ENCODE results near the gene GNL3.
A peak's percentile ranks its signal among the peaks of the same experiment; 100 is the strongest.

Gene GNL3

DNA sequence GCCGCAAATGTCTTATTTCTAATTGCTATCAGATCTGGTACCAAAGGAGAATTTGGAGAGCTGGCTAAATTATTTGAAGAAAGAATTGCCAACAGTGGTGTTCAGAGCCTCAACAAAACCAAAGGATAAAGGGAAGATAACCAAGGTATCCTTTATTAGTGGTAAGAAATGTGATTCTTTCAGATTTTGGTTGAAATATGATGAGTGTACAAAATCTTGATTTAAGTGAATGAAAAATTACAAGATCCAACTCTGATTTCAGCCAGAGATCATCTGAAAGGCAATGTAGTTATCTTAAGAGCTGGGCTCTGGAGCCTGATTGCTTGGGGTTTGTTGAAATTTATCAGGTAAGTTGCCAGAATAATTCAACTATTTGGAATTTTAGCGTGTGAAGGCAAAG lies 4.7 kb downstream of the GNL3 start:
- no peak for DNase-seq

DNA sequence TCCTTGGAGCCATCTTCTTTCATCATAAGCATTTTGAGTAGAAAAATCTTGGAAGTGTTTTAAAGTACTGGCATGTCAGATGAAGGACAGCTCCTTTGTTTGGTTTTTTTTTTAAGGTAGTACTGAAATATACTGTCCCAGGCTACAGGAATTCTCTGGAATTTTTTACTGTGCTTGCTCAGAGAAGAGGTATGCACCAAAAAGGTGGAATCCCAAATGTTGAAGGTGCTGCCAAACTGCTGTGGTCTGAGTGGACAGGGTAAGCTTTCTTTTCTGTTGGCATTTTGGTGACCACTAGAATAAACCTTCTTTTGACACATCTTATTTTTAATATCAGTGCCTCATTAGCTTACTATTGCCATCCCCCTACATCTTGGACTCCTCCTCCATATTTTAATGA lies 7.2 kb downstream of the GNL3 start:
- no peak for DNase-seq

DNA sequence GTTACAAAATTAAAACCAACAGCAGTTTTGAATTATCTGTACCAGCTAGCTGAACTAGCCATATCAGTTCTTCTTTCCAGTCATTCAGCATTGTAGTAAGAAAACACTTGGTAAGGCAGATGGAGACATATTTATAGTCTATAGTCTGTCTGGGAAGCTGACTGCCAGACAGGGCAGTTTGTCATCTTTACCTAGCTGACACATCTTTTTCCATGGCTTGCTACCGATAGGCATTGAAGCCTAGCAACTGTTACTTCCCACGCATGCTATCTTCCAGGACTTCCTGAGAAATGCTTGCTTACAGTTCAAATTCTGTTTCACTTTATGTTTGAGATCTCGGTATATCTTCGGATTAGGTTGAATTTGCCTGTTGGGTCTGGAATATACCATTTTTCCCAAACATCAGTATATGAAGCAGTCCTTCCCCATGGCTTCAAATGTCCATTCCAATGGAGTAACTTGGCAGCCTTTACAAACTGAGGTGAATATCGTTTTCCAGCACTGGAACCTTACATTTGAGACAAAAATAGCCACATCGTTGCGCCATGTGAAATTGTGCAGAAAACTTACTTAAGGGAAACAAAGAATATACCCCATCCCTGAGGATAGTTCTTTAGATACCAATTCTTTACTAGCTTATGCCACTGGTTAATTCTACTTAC lies 8.8 kb downstream of the GNL3 start:
- DNase-seq = no peak

DNA sequence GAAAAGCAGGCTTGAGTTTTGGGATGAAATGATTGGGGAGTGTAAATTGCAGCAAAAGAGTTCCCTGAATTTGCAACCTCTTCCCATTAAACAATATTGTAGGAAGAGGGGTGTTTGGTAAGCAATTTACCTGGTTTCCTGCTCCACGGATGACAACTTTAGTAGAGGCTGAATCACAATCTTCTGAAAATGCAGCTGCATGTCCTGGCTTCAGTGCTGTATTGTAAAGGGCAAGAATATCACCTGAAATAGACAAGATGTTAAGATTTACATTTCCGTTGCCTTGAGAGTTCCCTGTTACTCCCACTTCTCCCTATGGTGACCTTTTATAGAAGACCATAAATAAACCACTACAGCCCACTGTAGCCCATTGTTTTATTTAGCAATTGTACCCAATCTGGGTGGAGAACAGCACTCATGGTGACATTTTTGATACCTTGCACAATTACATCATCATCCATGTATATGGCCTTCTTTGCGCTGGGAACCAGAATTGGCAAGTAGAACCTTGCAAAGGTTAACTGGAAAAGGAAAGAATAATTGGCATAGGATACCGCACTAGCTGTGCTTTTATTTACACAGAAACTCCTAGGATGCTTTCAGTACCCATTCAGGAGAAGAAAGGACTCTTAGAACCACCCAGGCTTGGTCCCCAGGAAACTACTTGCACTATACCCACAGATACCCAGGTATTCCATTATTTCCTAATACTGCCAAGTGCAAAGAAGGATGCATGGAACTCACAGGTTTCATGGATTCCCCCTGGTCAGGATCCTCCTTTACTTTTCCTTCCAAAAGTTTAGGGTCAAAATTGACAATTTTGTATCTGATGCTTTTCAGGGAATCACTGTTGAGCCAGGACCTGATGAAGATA lies 10.2 kb downstream of the GNL3 start:
- DNase-seq = no peak

DNA sequence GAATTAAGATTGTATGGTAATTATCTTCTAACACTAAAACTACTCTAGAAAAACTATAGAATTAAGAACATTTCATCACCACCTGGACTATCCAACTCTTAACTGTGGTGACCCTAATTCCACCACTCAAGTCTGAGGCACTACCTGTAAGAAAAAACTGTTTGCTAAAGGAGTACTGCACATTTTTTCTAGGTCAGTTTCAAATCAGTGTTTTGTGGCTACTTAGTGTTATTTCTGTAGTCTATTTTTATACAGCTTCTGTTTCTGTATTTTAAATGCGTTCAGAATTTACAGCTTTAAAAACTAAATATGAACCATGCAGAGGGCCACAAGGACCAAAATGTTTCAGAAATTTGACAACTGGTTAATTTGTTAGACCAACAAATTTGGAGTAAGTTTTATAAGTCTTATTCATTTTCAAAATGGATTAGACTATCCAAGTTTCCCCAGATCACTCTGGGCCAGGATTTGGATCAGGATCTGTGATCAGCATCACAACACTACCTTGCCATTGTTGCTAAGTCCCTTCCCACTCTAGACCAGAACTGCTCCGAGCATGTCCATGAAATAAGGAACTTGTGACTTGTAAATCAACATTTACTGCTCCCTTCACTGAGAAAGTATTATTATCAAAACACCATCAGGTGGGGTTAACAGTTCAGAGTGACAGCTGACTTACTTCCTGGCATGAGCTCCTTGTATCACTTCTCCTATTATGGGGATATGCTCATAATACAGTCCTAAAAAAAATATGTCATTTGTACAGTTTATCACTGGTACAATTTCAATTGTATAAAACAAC lies 11.2 kb downstream of the GNL3 start:
- DNase-seq = no peak

DNA sequence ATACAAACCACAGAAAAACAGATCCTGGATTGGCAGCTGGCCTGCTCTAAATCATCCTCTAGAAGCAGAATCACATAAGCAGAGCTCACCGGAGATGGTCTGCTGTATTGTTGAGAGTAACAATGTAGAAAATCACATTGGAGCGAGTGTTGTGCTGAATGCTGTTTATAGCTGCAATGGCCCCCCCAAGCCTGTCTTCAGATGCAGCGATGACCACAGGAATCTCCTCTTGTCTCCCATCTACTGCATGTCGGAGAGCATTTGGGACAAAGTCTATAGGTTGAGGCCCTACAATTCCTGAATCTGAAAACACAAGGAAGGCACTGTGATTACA lies 11.8 kb downstream of the GNL3 start:
- DNase-seq = no peak

DNA sequence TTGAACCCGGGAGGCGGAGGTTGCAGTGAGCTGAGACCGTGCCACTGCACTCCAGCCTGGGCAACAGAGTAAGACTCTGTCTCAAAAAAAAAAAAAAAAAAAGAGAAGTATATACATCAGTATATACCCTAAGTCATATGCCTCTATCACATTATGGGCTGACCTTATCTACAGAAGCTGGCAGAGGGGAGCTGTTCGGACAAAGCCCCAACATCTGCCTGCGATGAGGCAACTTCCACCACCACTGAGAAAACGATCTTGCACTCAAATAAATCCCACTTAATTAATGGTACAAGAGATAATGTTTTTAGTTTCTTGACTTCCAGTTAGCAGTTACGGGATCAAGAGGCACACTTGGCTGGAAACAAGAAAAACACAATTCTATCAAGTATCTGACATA lies 17.5 kb downstream of the GNL3 start:
- DNase-seq = no peak

DNA sequence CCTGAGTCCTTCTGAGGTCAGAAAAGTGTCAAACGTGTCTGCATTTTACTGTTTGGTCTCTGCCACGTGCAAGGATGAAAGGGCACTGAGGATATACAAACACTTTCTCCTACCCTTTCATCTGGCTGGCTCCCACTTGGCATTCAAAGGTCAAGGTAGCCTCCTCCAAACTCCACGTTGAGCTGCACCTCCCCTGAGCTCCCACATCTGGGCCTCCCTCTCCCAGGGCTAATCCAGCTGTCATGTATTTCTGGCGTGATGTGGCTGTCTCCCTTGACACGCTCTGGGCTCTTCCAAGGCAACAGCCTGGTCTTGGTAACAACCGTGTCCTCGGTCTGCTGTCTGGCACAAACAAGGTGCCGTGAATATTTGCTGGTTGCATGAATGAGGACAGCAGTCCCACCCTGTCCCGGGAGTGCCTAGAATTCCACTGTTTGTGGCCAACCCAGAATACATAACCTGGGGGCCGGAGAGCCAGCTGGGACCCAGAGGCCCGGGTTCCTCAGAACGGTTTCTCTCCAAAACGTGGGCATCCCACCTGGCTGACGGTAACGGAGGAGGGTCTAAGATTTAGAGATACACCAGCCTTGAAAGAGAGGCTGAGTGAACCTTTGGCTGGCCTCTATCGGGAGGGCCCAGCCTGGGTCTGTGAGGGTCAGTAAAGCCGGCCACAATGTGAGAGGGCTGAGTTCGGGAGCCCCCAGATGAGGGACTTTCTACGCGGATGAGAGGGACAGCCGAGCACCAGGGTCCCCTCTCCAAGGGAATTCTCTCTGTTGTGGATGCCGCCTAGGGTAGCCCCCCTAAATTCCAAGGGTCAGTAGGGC lies 19.0 kb downstream of the GNL3 start:
- DNase-seq = no peak

DNA sequence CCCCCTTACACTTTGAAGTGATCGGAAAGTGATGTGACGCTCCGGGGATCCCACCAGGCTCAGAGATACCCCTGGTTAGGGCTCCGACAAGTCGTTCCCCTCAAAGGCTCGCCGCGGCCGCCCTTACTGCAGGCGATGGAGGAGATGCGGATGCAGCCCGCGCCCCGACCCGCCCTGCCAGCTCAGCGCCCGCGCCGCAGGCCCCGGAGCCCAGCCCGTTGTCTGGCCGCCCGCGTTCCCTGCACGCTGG lies 19.5 kb downstream of the GNL3 start:
- DNase-seq = no peak

DNA sequence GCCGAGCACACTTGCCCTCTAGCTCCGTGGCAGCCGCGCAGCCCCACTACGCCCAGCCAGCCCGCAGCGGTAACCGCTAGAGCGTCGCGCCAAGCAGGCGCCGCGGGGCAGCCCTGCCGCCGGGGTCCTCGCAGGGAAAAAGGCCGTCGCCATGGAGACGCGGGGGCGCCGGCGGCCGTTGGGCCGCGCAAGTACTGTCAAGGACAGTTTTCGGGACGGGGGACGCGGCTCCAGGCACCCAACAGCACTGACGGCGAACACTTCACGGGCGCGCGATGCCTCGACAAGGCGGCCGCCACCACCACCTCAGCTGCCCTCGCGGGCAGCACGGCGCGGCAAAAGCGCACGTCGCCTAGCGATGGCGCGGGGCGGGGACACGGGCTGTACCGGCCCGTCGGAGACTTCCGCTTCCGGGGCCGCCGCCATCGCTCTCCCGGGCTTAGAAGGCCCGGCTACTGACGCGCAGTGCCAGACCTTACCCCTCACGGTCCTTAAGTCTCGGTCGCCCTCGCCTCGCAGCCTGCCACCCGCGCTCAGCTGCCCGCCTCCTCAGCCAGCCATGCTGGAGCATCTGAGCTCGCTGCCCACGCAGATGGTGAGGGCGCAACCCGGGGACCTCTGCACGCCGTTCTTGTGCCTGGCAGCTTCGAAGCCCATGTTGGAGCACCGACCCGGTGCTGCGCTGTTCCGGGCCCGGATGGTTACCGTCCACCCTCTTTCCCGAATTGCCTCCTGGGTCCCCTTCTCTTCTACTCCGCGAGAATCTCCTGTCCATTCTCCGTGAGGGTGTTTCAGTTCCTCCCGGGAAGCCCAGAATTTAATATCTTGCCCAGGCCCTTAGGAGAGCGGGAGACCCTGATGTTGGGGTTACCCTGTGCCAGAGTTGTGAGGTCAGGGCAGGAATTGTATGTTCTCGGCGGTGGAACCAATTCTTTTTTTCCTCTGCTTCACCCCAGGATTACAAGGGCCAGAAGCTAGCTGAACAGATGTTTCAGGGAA lies 20.2 kb downstream of the GNL3 start, which contains the start of the genes GLT8D1 and SPCS1:
Gene GLT8D1, minus strand, starts transcription at position 104 of the 999 bp plus-strand sequence. CDS start 5,331 bp downstream, outside the sequence.
Gene SPCS1, plus strand, starts transcription at position 419 of the 999 bp plus-strand sequence. Its CDS starts 141 bp downstream, at position 560.
- DNase-seq = peak; percentile 92

DNA sequence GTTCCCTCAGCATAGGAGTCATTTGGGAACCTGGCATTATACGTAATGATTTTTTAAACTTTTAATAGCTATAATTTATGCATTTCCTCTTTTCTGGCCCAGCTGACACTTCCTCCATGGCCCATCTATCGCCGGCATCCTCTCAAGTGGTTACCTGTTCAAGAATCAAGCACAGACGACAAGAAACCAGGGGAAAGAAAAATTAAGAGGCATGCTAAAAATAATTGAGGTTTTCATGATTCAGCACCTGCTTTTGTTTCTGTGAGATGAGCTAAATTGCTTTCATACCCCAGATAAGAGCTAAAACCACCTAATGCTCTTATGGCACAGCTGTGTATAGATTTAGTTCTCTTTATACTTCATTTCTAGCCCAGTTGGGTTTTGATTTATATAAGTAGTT lies 21.8 kb downstream of the GNL3 start:
- no peak for DNase-seq

DNA sequence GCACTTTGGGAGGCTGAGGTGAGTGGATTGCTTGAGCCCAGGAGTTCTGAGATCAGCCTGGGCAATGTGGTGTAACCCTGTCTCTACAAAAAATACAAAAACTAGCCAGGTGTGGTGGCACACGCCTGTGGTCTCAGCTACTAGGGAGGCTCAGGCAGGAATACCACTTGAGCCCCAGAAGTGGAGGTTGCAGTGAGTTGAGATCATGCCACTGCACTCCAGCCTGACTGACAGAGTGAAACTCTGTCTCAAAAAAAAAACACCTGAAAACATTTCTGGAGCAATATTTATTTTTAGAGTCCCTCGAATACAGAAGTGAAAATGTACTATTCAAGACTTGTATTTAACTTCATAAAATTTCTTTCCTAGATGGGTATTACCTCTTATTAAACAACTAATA lies 24.7 kb downstream of the GNL3 start:
- no peak for DNase-seq

DNA sequence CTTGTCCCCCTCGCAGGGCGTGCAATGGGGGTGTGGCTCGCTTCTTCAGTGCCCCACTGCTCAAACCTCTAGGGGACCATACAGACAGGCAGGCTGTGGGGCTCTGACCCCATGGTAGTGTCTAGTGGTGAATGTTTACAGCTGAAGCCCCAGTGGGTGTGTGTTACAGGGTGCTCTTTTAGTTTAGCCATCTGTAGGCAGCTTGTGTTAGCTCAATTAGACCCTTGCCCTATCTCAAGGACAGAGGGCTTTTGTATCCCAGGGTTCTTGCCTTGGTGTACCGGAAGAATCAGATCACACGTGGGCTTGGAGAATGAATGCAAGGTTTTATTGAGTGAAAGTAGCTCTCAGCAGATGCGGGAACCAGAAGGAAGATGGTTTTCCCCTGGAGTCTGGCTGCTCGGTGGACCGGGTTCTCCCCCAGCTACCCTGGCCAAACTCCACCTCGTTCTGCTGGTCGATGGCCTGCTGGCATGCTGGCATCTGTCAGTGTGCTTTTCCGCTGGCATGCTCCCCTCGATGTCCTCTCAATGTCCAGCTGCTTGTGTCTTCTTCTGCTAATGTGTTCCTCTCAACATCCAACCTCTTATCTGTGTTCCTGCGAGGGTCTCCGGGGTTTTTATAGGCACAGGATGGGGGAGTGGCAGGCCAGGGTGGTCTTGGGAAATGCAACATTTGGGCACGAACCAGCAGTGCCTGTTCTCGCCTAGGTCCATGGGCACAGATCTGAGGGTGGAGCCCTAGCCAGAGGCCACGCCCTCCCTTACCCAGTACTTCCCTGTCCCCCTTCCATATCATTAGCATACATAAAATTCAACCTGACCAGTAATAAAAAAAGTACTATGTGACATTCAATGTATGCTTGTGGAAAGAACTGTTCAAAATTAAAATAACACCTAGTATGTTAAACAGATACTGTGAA lies 26.7 kb downstream of the GNL3 start:
- DNase-seq = no peak

DNA sequence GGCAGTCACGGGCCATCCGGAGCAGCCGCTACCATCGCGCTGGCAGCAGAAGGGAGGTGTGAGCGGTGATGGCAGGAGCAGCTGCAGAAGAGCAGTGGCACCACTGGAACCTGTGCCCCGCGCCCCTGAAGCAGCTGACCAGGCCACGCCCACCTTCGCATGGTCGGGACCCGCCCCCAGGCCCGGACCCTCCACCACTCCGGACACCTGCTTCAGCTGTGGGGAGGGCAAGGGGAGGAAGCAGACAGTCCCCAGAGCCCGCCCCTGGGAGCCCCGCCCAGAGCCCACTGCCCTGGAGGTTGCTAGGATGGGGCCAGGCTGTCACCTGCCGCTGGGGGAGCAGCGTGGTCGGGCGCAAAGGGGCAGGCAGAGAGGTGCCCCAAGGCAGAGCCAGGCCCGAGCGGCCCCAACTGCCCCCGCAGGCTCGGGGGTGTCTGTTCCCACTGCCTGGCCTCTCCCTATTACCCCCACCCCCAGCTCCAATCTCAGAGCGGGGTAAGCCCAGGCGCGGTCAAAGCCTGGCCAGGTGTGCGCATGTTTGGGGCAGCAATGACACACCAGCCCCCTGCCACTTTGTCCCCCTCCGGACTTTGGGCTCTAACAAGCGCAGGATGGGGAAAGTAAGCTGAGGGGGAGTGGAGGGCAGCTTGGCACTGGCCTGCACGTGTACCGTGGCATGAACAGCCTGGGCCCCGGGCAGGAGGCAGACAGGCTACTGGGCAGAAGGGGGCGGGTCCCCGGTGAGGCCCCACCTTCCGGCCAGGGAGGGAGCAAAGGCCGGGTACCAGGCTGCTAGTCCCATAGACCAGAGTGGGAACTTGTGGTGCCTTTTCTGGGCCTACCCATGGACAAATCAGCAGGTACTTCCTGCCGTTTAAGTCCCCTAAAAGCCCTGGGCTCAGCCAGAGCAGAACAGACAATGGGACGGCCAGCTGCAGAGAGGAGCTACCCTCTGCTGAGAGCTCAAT lies 28.8 kb downstream of the GNL3 start:
- no peak for DNase-seq

DNA sequence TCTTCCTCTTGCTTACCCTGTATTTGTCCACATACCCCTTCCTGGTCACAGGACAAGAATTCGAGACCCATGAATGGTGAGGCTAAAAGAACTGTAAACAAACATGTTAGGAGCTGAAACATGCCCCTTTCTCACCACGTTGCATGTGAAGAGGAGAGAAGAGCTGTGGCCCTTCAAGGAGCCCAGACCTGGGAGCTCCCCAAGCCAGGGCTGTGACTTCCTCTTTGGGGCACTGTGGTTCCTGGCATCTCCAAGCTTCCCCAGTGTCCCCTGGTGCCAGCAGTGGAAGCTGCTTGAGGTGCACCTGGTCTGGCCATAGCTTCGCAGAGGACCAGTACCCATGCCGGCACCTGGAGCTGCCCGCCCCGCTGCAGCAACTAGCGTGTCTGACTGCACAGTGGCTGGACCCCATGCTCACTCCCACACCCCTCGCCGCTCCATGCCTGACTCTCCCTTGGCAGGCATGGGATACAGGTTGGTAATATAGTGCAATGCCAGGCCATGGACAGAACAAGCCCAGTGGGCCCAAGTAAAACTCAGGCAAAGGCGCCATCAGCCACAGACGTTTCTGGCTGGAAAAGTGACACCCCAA lies 30.0 kb downstream of the GNL3 start:
- no peak for DNase-seq

DNA sequence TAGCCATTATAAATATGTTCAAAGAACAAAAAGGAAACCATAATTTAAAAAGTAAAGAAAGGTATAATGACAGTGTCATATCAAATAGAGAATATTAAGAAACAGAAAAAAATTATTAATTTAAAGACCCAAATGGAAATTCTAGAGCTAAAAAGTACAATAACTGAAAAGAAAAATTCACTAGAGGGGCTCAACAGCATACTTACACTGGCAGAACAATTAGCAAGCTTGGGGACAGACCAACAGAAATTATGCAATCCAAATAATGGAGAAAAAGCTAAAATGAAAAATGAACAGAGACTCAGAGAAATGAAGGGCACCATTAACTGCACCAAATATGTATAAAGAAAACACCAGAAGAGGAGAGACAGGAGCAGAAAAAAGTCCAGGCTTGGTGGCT lies 33.8 kb downstream of the GNL3 start:
- no peak for DNase-seq

DNA sequence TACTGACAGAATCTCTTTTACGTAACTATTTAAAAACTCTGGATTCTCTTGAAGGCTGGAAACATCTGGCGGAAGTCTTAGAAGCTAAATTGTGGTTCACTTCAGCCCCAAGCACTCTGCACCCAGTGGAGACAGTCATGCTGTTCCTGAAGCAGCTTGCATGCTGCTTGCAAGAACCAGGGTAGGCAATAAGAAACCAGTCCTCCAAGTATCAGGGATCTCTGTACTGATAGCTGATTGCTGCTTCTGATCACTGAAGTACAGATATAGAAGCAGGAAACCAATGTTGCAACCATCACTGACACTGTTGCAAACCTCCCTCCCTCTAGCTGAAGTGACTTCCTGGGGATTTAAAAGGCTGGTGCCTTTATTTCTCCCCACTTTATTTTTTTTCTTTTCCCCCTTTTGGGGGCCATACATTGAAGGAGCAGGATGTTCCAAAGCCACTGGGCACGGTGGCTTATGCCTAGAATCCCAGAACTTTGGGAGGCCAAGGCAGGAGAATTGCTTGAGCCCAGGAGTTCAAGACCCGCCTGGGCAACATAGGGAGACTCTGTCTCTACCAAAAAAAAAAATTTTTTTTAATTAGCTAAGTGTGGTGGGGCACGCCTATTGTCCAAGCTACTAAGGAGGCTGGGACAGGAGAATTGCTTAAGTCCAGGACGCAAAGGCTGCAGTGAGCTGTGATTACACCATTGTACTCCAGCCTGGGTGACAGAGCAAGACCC lies 35.3 kb downstream of the GNL3 start:
- DNase-seq = peak; percentile 19

DNA sequence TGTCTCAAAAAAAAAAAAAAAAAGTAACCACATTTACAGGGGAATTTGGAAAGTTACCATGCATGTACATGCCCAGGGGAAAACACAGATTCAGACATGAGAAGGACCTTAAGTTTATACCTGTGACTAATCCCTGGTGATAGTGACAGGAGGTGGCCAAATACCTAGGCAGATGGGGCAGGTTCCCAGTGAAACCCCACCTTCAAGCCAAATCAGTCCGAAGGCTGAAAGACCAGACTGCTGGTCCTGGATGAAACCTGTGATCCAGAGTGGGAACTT lies 35.8 kb downstream of the GNL3 start:
- no peak for DNase-seq
